DMS 273 treated with DMSO at 0.1 percent for 48 hours (cell line): Measurements from ENCODE around the gene PXMP4.

Source experiments
- DNase-seq: peaks from one replicate; lab custom pipeline; 2025; lab: John Stamatoyannopoulos, UW

PXMP4 gene

GRCh38 chr20:33668466-33669155 is 51.5 kb downstream of the PXMP4 start:
- no peak for DNase-seq

GRCh38 chr20:33667676-33668465 is 52.2 kb downstream of the PXMP4 start:
- DNase-seq: no peak

- no peak for DNase-seq
Observed at GRCh38 chr20:33667245-33667675, 52.9 kb downstream of the PXMP4 start.

GRCh38 chr20:33666293-33667244 is 53.5 kb downstream of the PXMP4 start, which contains the start of gene ACTL10:
Gene ACTL10, plus strand, starts transcription at chr20:33666943. Its CDS starts 555 bp downstream, at chr20:33667498.
- no peak for DNase-seq

GRCh38 chr20:33664762-33665144 is 55.4 kb downstream of the PXMP4 start:
- DNase-seq: no peak

GRCh38 chr20:33664085-33664761 is 55.9 kb downstream of the PXMP4 start:
- DNase-seq: no peak

GRCh38 chr20:33663161-33664084 is 56.7 kb downstream of the PXMP4 start:
- DNase-seq: no peak

- no peak for DNase-seq
Observed at GRCh38 chr20:33662172-33662571, 57.9 kb downstream of the PXMP4 start, which contains the start of gene C20orf144. Gene C20orf144, plus strand, starts transcription at chr20:33662327. Its CDS starts 19 bp downstream, at chr20:33662346.

GRCh38 chr20:33660685-33661058 is 59.4 kb downstream of the PXMP4 start:
- DNase-seq: no peak

GRCh38 chr20:33660035-33660684 is 60.0 kb downstream of the PXMP4 start:
- DNase-seq: no peak

GRCh38 chr20:33659341-33660034 is 60.6 kb downstream of the PXMP4 start:
- no peak for DNase-seq

- DNase-seq: no peak
Observed at GRCh38 chr20:33658929-33659328, 61.2 kb downstream of the PXMP4 start.

- DNase-seq: no peak
Observed at GRCh38 chr20:33658510-33658909, 61.6 kb downstream of the PXMP4 start.

- no peak for DNase-seq
Observed at GRCh38 chr20:33657704-33658095, 62.4 kb downstream of the PXMP4 start.

GRCh38 chr20:33656783-33657703 is 63.1 kb downstream of the PXMP4 start:
- DNase-seq: no peak

- DNase-seq: no peak
Observed at GRCh38 chr20:33656010-33656782, 63.9 kb downstream of the PXMP4 start.

GRCh38 chr20:33655164-33655563 is 64.9 kb downstream of the PXMP4 start:
- DNase-seq: no peak
